SJSA1 (cell line): ENCODE results near the gene DENND2C. TPM values are rescaled to one million over a fixed set of nuclear protein-coding genes. Genes with fewer than 3 reads are reported as not detected.

Experiments used
- DNase-seq, 2 experiments: peaks; one replicate each; pipeline ENCODE4 v3.0.0-alpha.2; 2015 to 2020; ENCODE audit warnings: low spot score in 2 of 2, low read depth in 1 of 2
- H3K27ac ChIP-seq: fragments of 250-450 bp; sonication (Bioruptor Pico); 2 replicates; pipeline ENCODE4 v1.5.1; 2020; ENCODE audit warnings: mild to moderate bottlenecking, moderate library complexity
- H3K27me3 ChIP-seq: fragments of 250-450 bp; sonication (Bioruptor Pico); replicated peaks from 2 replicates; pipeline ENCODE4 v1.5.1; 2020; ENCODE audit warnings: mild to moderate bottlenecking, moderate library complexity
- H3K36me3 ChIP-seq: fragments of 250-450 bp; sonication (Bioruptor Pico); 2 replicates; pipeline ENCODE4 v1.5.1; 2020; ENCODE audit warnings: mild to moderate bottlenecking
- H3K4me1 ChIP-seq: fragments of 250-450 bp; sonication (Bioruptor Pico); replicated peaks from 2 replicates; pipeline ENCODE4 v1.6.1; 2021; ENCODE audit warnings: mild to moderate bottlenecking
- H3K4me3 ChIP-seq: fragments of 250-450 bp; sonication (Bioruptor Pico); 2 replicates; pipeline ENCODE4 v1.5.1; 2020; ENCODE audit warnings: mild to moderate bottlenecking
- H3K9me3 ChIP-seq: fragments of 250-450 bp; sonication (Bioruptor Pico); replicated peaks from 2 replicates; pipeline ENCODE4 v1.5.1; 2020; ENCODE audit warnings: mild to moderate bottlenecking
- total RNA-seq: library from RNA; depleted of rRNA; stranded (reverse); fragments of >200 nt; shearing (Covaris generic); gene quantifications from 2 replicates; pipeline ENCODE4 v1.2.3, GENCODE V29; 2014

The DENND2C gene
- total RNA-seq, 1 experiment from 2014 or later: 1.5 TPM

DNA sequence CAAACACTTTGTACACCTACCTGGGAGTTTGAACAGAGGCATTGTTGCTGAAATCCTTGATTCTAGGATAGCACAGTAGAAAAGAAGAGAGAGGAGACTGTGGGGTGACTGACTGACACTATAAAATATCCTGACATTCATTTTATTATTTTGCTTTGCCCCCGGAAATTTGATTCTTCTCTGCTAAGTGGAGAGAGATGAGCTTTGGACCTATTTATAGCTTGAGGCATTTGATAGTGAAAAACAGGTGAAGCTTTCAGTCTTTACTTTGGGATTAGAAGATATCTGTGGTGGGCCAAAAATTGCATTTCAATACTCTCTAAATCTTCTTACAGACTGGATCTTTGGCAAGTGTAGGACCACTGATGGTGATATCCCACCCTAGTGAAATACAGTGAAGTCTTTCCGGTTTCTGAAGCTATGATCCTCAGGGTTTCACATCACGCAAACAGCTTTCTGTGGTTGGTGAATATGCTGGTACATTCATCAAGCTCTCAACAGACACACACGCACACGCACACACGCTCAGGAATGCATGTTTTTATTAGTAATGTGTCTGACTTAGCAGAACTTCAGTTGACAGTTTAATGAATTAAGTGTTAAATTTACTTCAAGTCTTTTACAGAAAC is 25.7 kb upstream of the DENND2C start, which contains the start of gene AMPD1:
Gene AMPD1 (minus strand): TSS at position 117 of the 629 bp plus-strand sequence. CDS start 75 bp downstream, at position 42.
- H3K27me3 ChIP-seq: peaks cover 11% of the 10 kb centered on the region; the same call in 1 of the 2 replicates
- no peaks in the 10 kb centered on the region for H3K36me3 ChIP-seq
- no peak within 1 kb of the TSS for H3K4me3 ChIP-seq
- DNase-seq: no peak
- no peaks in the 10 kb centered on the region for H3K9me3 ChIP-seq
- H3K4me1 ChIP-seq: no peaks in the 10 kb centered on the region
- H3K27ac ChIP-seq: no peak within 1 kb of the TSS

DNA sequence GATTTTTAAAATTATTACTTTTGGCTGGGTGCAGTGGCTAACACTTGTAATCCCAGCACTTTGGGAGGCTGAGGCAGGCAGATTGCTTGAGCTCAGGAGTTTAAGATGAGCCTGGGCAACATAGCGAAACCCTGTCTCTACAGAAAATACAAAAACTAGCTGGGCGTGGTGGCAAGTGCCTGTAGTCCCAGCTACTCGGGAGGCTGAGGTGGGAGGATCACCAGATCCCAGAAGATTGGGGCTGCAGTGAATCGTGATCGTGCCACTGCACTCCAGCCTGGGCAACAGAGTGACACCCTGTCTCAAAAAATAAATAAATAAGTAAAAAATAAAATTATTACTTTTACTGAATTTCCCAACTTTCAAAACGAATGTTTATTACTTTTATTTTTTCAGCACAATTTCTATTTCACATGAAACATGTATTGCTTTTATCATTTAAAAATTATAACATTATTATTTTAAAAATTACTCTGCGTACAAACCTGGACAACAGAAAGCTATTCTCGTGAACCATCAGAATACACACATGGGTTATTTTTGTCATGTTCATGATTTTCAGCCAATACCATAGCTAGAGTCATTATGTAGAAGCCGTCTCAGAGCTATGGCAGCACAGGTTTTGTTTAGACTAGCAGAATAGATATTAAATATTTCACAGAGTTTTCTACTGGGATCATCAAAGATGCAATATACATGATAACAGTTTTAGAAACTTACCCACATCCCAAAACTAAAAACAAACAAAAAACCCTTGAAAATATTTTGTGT is 24.9 kb upstream of the DENND2C start:
- no peaks in the 10 kb centered on the region for H3K36me3 ChIP-seq
- DNase-seq: no peak
- H3K4me1 ChIP-seq: no peaks in the 10 kb centered on the region
- H3K27ac ChIP-seq: no peak overlapping the region
- H3K4me3 ChIP-seq: no peak overlapping the region
- no peaks in the 10 kb centered on the region for H3K9me3 ChIP-seq
- H3K27me3 ChIP-seq: peaks cover 10% of the 10 kb centered on the region; the same call in 1 of the 2 replicates

DNA sequence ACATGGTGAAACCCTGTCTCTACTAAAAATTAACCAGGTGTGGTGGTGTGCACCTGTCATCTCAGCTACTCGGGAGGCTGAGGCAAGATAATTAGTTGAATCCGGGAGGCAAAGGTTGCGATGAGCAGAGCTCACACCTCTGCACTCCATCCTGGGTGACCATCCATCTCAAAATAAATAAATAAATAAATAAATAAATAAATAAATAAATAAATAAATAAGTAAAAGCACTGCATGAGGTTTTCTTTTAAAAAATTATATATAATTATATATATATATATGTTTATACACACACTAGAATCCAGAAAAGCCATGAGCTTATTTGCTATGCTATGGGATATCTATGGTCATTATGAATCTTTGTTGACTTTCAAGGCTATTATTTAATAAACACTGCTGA is 23.1 kb upstream of the DENND2C start:
- no peak overlapping the region for H3K4me3 ChIP-seq
- no peaks in the 10 kb centered on the region for H3K9me3 ChIP-seq
- no peak for DNase-seq
- no peaks in the 10 kb centered on the region for H3K4me1 ChIP-seq
- H3K27me3 ChIP-seq: peaks cover 8% of the 10 kb centered on the region; the same call in 1 of the 2 replicates
- H3K36me3 ChIP-seq: no peaks in the 10 kb centered on the region
- H3K27ac ChIP-seq: no peak overlapping the region

DNA sequence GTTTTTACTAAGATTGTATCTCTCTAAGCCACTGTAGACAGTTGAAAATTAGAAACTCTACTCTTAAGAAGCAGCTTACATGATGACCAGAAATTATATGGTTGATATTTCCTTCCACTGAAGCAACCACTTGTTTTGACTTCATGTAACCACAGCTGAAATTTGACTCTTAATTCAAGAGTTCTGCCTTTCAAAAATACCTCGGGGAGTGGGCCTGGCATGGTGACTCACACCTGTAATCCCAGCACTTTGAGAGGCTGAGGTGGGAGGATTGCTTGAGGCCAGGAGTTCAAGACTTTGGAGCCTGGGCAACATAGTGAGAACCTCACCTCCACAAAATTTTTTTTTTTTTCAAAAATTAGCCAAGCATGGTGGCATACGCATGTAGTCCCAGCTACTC is 21.2 kb upstream of the DENND2C start:
- Histone ChIP-seq H3K27me3 (peaks cover 3% of the 10 kb centered on the region; the same call in 1 of the 2 replicates), H3K27ac (no peak overlapping the region), H3K36me3 (no peaks in the 10 kb centered on the region), H3K9me3 (no peaks in the 10 kb centered on the region), H3K4me3 (no peak overlapping the region), H3K4me1 (no peaks in the 10 kb centered on the region)
- no peak for DNase-seq

DNA sequence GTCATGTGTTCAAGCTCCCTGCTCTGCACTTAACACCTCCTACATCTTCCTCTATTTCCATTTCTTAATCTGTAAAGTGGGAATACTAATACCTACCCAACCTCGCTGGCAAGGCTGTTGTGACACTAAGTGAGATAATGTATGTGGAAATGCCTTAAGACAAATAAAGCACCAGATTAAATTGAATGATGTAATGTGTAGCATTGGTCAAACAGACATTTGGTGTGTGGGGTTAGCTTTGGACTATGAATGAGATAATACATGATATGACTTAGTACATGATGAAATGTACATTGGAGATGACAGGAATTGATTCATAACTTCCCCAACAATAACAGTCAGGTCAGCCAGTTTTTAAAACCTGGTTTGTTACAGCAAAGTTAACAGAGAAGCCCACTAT is 20.3 kb upstream of the DENND2C start:
- no peaks in the 10 kb centered on the region for H3K4me1 ChIP-seq
- no peak overlapping the region for H3K27ac ChIP-seq
- no peaks in the 10 kb centered on the region for H3K9me3 ChIP-seq
- no peak overlapping the region for H3K4me3 ChIP-seq
- H3K36me3 ChIP-seq: no peaks in the 10 kb centered on the region
- no peak for DNase-seq
- H3K27me3 ChIP-seq: peaks cover 9% of the 10 kb centered on the region; the same call in 1 of the 2 replicates

DNA sequence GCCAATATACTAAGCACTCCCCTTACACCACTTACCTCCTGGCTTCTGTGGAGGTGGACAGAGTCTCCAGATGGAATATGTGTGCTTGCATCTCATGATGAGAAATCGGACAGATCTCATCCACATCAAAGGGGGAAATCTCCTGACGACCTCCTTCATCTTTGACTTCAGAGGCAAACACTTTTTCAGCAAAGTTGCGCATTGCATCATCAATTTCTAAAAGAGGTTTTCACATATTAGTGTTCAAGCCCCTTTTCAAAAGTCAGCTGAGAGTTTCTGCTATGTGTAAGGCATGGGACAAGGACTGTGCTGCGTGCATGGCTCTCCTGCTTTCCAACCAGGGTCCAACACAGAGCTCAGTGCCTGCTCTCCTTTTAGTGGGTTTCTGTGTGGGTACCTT is 18.7 kb upstream of the DENND2C start:
- Histone ChIP-seq H3K27ac (no peak overlapping the region), H3K4me1 (no peaks in the 10 kb centered on the region), H3K27me3 (peaks cover 9% of the 10 kb centered on the region; the same call in 1 of the 2 replicates), H3K4me3 (no peak overlapping the region), H3K36me3 (no peaks in the 10 kb centered on the region), H3K9me3 (no peaks in the 10 kb centered on the region)
- DNase-seq: no peak

DNA sequence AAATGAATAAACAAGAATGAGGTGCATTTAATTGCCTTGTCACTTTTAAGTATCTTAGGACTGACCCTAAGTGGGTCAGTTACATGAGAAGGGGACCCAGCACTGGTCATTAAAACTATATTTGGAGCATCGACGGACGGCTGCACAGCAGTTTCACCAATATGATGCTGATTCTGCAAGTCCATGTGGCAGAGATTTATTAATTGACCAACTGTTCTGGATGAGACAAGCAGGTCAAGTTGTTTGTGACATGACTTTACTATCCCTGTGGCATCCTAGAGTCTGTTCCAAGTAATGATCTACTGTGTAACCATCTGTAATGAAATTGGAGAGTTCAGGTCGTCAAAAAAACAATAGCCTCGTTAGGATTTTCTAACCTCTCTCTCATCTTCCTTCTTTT is 16.0 kb upstream of the DENND2C start:
- Histone ChIP-seq H3K27ac (no peak overlapping the region), H3K36me3 (no peaks in the 10 kb centered on the region), H3K4me1 (no peaks in the 10 kb centered on the region), H3K4me3 (no peak overlapping the region), H3K9me3 (no peaks in the 10 kb centered on the region), H3K27me3 (peaks cover 16% of the 10 kb centered on the region; the same call in 1 of the 2 replicates)
- no peak for DNase-seq

DNA sequence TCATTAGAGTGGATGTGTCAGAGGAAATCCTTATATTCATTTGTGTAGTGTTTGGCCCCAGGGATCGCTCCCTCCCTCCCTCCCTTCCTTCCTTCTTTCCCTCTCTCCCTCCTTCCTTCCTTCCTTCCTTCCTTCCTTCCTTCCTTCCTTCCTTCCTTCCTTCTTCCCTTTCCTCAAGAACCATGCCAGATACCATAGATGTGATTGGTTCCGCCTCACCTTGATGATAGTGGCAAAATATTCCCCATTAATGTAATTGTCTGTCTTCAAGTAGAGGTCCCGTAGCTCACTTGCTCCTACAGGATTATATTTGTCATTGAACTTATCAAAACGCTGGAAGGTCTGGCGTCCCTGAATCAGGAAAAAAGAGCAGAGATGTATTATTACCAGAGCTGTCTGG is 7.8 kb upstream of the DENND2C start:
- H3K36me3 ChIP-seq: no peaks in the 10 kb centered on the region
- H3K9me3 ChIP-seq: no peaks in the 10 kb centered on the region
- no peak for DNase-seq
- H3K4me1 ChIP-seq: no peaks in the 10 kb centered on the region
- H3K27ac ChIP-seq: no peak overlapping the region
- peaks cover 46% of the 10 kb centered on the region for H3K27me3 ChIP-seq
- no peak overlapping the region for H3K4me3 ChIP-seq

DNA sequence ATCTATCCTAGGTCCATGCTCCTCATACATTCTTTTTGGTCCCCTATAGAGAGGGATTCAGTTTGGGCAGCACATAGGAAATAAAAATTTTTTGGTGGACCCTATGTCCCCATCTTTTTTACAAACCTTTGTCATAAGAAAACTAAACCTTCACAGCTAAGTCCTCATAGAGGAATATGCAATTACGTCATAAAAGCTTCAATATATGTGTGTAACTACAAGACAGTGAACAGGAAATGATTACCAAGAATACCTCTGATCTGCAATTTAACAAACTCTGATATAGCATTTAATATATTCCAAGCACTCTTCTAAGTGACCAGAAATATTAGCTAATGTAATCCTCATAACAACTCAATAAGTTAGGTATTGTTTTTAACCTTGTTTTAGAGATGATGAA is 6.3 kb upstream of the DENND2C start:
- H3K4me3 ChIP-seq: no peak overlapping the region
- H3K4me1 ChIP-seq: no peaks in the 10 kb centered on the region
- no peak overlapping the region for H3K27ac ChIP-seq
- no peaks in the 10 kb centered on the region for H3K36me3 ChIP-seq
- peaks cover 40% of the 10 kb centered on the region for H3K27me3 ChIP-seq
- H3K9me3 ChIP-seq: no peaks in the 10 kb centered on the region
- no peak for DNase-seq

DNA sequence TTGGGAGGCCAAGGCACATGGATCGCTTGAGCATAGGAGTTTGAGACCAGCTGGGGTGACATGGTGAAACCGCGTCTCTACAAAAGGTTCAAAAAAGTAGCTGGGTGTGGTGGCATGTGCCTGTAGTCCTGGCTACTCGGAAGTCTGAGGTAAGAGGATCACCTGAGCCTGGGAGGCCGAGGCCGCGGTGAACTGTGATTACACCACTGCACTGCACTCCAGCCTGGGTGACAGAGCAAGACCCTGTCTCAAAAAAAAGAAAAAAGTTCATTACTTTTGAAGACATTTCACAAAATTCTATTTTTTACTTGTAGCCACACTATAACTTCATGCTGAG is 2.1 kb upstream of the DENND2C start:
- Histone ChIP-seq H3K27me3 (peaks cover 18% of the 10 kb centered on the region), H3K27ac (no peak overlapping the region), H3K9me3 (no peaks in the 10 kb centered on the region), H3K4me1 (peaks cover 9% of the 10 kb centered on the region; the same call in 1 of the 2 replicates), H3K36me3 (no peaks in the 10 kb centered on the region), H3K4me3 (no peak overlapping the region)
- no peak for DNase-seq

DNA sequence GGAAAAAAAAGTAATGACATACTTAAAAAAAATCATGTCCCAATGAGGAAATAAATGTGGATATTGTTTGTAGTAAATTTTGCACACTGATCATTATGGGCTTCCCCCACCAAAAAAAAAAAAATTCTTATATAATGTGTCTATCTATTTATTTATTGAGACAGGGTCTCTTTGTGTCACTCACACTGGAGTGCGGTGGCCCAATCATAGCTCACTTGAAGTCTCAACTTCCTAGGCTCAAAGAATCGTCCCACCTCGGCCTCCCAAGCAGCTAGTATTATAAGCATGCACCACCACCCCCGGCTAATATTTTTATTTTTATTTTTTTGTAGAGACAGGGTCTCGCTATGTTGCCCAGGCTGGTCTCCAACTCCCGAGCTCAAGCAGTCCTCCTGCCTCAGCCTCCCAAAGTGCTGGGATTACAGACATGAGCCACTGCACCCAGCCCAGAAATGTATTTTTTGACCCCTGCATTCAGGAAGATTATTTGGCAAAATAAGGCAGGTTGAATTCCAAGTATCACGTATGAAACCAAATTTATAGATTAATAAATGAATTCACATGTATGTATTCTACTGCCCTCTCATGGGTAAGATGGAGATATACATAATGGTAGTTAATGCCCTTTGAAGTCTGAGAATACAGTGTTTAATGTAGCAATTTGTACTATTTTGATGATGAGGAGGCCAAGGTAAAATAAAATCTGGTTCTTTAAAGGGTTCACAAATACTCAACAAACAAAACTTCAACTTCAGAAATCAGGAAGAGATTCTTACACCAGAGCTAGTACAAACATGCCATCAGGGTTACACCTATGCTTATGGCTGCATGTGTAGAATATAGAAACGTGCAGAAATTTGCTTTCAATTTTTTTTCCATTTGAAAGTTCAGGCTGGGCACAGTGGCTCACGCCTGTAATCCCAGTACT is 1.4 kb upstream of the DENND2C start:
- Histone ChIP-seq H3K4me1 (peaks cover 9% of the 10 kb centered on the region; the same call in 1 of the 2 replicates), H3K4me3 (no peak overlapping the region), H3K27me3 (peaks cover 18% of the 10 kb centered on the region), H3K9me3 (no peaks in the 10 kb centered on the region), H3K36me3 (no peaks in the 10 kb centered on the region), H3K27ac (no peak overlapping the region)
- DNase-seq: no peak

DNA sequence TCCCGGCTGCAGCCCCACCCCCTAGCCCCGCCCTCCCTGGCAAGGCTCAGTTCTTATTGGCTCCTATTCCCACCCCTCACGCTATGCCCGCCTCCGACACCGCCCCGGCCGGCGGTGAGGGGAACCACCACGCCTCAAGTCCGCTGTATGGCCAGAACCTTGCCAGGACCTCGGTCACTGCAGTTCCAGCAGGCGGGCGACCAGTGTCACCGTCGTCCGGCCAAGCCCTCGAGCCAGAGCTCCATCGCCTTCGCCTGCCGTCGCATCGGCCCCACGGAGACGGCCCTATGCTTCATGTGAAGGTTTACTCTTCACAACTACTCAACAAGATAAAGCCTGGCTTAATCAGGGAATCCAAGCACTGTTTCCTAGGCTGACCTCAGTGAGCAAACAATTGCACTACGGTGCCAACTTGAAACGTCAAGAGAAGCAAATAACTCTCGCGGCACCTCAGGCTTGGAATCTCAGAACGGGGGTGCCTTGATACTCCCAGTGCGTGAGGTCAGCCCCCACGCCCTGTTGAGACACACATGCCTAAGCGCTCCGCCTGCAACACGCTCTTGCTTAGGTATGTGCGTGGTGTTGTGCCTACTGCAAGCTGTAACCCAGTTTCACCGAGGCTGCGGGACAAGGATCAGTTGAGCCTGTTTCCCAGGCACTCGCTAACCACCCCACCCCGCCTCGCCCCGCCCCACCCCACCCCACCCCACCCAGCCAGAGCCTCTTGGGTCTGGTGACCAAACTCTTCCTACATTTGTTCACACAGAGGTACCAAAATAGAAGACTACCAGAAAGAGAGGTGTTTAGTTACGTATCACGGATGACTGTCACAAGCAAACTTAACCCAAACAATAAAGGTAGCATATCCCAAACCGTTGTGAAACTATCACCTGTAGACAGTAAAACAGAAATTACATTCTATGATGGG is 498 bp upstream of the DENND2C start:
- Histone ChIP-seq H3K4me3 (peak overlapping the region; percentile 53), H3K27me3 (peaks cover 18% of the 10 kb centered on the region), H3K36me3 (no peaks in the 10 kb centered on the region), H3K9me3 (no peaks in the 10 kb centered on the region), H3K27ac (no peak overlapping the region; the same call in 1 of the 2 replicates), H3K4me1 (peaks cover 9% of the 10 kb centered on the region; the same call in 1 of the 2 replicates)
- peak; percentile 80 to 92 for DNase-seq
